Pancreas (tissue), 10 donors: Measurements from ENCODE around the gene SMYD5. TPM values are rescaled to one million over a fixed set of nuclear protein-coding genes. Genes with fewer than 3 reads are reported as not detected.
"Not testable (repeated sequence)": the region's sequence is repeated elsewhere in the genome, so short reads cannot be mapped to it uniquely, and the experiment has no call there.

Experiments used
- ATAC-seq, 4 donors: fragments of 200-7000 bp; cut with Tn5 transposase; one replicate each; pipeline versions ENCODE4 v1.8.0 to v1.9.1; 2020; ENCODE audit warnings: mild to moderate bottlenecking in 4 of 4, moderate library complexity in 4 of 4
- DNase-seq, 6 donors: peaks; one replicate each; pipeline ENCODE4 v3.0.0-alpha.2; 2020
- FAIRE-seq: peaks from 2 replicates; lab custom pipeline; 2012; peaks lifted over from hg19 to GRCh38; lab: Jason Lieb, UNC
- H3K27ac ChIP-seq, 4 donors: fragments of 200-600 bp; sonication (generic); 1 replicate in 3 of 4; 2 replicates in 1 of 4; pipeline versions ENCODE4 v1.5.0 to v1.8.0; 2020
- H3K27me3 ChIP-seq, 4 donors: fragments of 200-600 bp; one replicate each; pipeline ENCODE4 v1.8.0; 2021
- H3K36me3 ChIP-seq, 3 donors: fragments of 200-600 bp; sonication (generic) in 1 of 3; one replicate each; pipeline versions ENCODE4 v1.5.0 to v1.8.0; 2020 to 2021
- H3K4me1 ChIP-seq, 3 donors: fragments of 200-600 bp; one replicate each; pipeline ENCODE4 v1.8.0; 2021
- H3K4me3 ChIP-seq, 4 donors: fragments of 200-600 bp; sonication (generic) in 2 of 4; one replicate each; pipeline versions ENCODE4 v1.5.0 to v1.8.0; 2020 to 2021
- H3K9me3 ChIP-seq, 4 donors: fragments of 200-600 bp; one replicate each; pipeline ENCODE4 v1.8.0; 2021
- WGBS, 2 donors: extraction: QIAGEN DNeasy Blood & Tissue Kit; methylation state at CpG; one replicate each; pipeline ENCODE4 v1.1.7; 2013; 5-methylcytosine and 5-hydroxymethylcytosine counted together
- intact Hi-C, 3 donors: fragments of 100-400 bp; cut with DNase I; formaldehyde crosslinking; loops; one replicate each; pipeline versions ENCODE4 v1.11.1 to v1.14.2; 2022
- polyA plus RNA-seq, 2 donors: library from polyadenylated mRNA; stranded (reverse); fragments of 200-250 nt; gene quantifications; one replicate each; pipeline ENCODE4 v1.2.3, GENCODE V29; 2013
- total RNA-seq, 6 donors: library from RNA; stranded (reverse); fragmentation: NEBNext Ultra II Directional in 4 of 6; extraction: Animal tissue kit (Norgen Biotek cat#: 25700) in 4 of 6; gene quantifications; one replicate each; pipeline versions ENCODE4 v1.2.1 to v1.2.4, GENCODE V29; 2021 to 2023
- TF ChIP-seq, protein P1 (sequence below), 4 donors: fragments of 200-600 bp; sonication (generic) in 3 of 4; IDR thresholded peaks; one replicate each; pipeline versions ENCODE4 v1.5.0 to v1.8.0; 2021; ENCODE audit warnings: antibody characterized with exemption in 4 of 4
- donor health status: healthy with polysubstance abuse.
- donor health status: DM: no; HTN: no; CAD: no; lungs with moderate emphysema.
- donor health status: DM: no; HTN: no; CAD: no.
- donor health status: control.
- donor health status: control.
- donor health status: Bipolar disorder and iron deficiency.
- donor health status: DM: yes; HTN: yes; CAD: no.
- donor health status: DM: no; HTN: no; CAD: no.
- donor health status: DM: no; HTN: no; CAD: no.
- donor health status: DM: yes; HTN: yes; CAD: no.

SMYD5 gene
- 10 to 100 TPM in 4 of 6 donors, 1 to 10 TPM in 2; 8.7 to 13.7 (median 11.5) TPM for total RNA-seq
- polyA plus RNA-seq = 10 to 100 TPM; 17.0 to 19.6 TPM

DNA sequence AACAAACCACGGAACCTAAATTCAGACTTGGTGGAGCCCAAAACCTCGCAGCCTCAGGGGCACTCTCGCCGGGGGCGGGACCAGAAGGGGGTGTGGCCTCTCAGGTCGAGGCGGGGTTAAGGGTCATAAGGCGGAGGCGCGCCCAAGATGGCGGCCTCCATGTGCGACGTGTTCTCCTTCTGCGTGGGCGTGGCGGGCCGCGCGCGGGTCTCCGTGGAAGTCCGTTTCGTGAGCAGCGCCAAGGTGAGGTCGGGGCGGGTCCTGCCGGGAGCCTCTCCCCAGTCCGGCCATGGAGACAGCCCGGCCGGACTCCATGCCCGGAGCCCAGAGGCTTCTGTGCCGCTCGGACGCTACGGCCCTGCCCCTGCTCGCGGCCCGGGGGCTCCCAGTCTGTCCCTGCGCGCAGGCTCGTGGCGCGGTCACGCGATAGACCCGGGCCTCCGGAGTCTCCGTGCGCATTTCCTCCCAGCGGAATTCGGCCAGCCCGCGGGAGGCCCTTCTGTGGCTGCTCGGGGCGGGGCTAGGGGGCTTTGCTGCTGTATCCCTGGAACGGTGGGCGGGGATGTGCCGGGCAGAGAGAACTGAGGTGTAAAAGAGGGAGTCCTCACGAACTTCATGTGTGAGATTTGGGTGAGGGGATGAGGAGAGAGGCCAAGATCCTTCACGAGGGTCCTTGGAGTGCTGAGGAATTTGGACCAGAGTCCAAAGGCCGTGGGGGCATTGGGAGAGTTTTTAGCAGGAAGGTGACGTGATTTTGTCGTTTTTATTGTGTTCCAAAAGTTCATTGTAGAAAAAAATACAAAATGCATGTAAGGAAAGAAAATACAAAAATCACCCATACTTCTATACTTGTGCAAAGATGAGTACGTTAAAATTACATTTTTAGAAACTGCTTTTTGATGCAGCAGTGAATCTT, at the start of gene SMYD5:
SMYD5 (plus strand) TSS at position 126 of the 916 bp plus-strand sequence; CDS start at position 148, 22 bp downstream.
- peak; percentile 92 to 97 (median 96) for ATAC-seq
- Histone ChIP-seq H3K27ac (peak within 1 kb of the TSS; percentile 47 to 69 (median 48)), H3K27me3 (no peaks in the 10 kb centered on the region), H3K4me1 (peaks cover 0 to 3% (median 0%) of the 10 kb centered on the region in 3 donors), H3K36me3 (no peaks in the 10 kb centered on the region), H3K9me3 (no peaks in the 10 kb centered on the region), H3K4me3 (peak within 1 kb of the TSS; percentile 95 to 100 (median 98))
- TF ChIP-seq, protein P1, sequence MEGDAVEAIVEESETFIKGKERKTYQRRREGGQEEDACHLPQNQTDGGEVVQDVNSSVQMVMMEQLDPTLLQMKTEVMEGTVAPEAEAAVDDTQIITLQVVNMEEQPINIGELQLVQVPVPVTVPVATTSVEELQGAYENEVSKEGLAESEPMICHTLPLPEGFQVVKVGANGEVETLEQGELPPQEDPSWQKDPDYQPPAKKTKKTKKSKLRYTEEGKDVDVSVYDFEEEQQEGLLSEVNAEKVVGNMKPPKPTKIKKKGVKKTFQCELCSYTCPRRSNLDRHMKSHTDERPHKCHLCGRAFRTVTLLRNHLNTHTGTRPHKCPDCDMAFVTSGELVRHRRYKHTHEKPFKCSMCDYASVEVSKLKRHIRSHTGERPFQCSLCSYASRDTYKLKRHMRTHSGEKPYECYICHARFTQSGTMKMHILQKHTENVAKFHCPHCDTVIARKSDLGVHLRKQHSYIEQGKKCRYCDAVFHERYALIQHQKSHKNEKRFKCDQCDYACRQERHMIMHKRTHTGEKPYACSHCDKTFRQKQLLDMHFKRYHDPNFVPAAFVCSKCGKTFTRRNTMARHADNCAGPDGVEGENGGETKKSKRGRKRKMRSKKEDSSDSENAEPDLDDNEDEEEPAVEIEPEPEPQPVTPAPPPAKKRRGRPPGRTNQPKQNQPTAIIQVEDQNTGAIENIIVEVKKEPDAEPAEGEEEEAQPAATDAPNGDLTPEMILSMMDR (IDR thresholded peaks at IDR 0.05) = no peak
- WGBS, 2 donors = 0 to 1% methylated on average over 60 to 64 of the region's 64 CpGs
- intact Hi-C loops = no loop called here
- FAIRE-seq = no peak
- peak; percentile 77 to 90 (median 86) for DNase-seq

DNA sequence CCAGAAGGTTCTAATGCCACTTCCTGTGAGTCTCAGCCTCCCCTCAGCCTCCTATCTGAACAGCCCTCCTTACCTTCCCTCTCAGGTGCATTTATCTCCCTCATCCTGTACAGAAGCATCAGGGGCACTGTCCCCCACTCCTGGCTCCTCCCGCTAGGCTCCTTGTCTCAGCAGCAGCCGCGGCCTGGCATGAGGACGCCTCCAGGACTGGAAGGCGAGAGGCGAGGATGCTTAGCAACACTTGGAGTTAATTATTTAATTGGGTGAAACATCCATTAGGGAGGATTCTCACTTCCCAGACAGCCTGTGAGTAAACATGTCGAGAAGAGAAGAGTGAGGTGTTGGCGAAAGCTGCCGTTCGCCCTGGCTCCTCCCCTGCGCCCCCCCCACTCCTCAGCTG, 48.1 kb upstream of the SMYD5 start:
- WGBS, 2 donors = 51 to 55% methylated on average over 8 to 11 of the region's 11 CpGs
- not testable (repeated sequence) for H3K4me3 ChIP-seq, H3K9me3 ChIP-seq, FAIRE-seq, H3K4me1 ChIP-seq, H3K36me3 ChIP-seq, H3K27me3 ChIP-seq, H3K27ac ChIP-seq, DNase-seq
- intact Hi-C loops = loop anchor here in 1 of 3 donors (10.0 kb wide), 1 partner anchor 271 kb away; no protein-coding TSS in a partner anchor
- ATAC-seq = peak in 1 of 4 donors; percentile 48

DNA sequence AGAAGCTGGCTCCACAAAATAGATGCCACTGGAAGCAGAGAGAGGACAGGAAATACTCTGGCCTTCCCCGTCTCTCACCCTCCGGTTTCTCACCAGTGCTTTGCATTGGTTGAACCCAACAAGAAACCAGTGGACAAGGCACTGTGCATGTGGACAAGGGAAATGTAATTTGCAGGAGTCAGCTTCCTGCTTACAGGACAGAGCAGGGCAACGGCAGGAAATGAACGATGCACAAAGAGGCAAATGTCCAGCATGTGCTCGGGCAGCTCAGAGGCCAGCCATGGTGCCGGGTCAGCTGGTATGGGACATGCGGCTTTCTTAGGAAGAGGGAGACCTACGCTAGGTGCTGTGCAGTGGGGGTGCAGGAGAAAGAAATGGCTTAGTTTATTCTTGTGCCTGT, 47.2 kb upstream of the SMYD5 start:
- H3K9me3 ChIP-seq, H3K4me3 ChIP-seq, H3K27ac ChIP-seq, DNase-seq, H3K36me3 ChIP-seq, H3K27me3 ChIP-seq, H3K4me1 ChIP-seq, FAIRE-seq: not testable (repeated sequence)
- WGBS, 2 donors = 79 to 88% methylated on average over 3 to 4 of the region's 8 CpGs
- intact Hi-C loops = loop anchor here in 1 of 3 donors (10.0 kb wide), 1 partner anchor 272 kb away; no protein-coding TSS in a partner anchor
- ATAC-seq = peak in 1 of 4 donors; percentile 16

DNA sequence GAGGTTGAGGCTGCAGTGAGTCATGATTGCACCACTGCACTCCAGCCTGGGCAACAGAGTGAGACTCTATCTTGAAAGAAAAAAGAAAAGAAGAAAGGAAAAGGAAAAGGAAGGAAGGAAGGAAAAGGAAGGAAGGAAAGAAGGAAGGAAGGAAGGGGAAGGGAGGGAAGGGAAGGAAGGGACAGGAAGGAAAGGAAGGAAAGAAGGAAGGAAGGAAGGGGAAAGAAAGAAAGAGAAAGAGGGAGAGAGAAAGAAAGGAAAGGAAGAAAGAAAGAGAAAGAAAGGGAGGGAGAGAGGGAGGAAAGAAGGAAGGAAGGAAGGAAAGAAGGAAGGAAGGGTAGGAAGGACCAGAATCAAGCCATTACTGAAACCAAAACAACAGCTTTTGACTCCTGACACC, 45.7 kb upstream of the SMYD5 start:
- not testable (repeated sequence) for FAIRE-seq, H3K27me3 ChIP-seq, H3K27ac ChIP-seq, ATAC-seq, H3K4me3 ChIP-seq, H3K9me3 ChIP-seq, H3K4me1 ChIP-seq, H3K36me3 ChIP-seq, DNase-seq
- intact Hi-C loops = loop anchor here in 1 of 3 donors (10.0 kb wide), 1 partner anchor 274 kb away; no protein-coding TSS in a partner anchor

DNA sequence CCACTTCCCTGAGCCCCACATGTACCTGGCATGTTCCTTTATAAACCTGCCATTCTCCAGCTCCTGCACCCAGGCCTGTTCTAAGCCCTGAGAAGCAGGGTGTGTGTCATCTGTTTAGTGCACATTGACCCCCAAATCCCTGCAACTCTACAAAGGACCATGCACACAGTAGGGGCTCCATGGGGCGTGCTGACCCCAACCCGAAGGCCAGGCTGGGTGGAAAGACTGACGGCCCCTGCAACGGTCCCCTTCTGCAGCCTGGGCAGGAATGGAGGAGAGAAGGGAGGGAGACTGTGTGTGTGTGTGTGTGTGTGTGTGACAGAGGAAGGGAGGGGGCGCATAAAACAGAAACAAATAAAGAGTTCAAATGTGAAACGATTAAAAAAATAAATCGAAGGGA, 43.7 kb upstream of the SMYD5 start:
- H3K27ac ChIP-seq, H3K27me3 ChIP-seq, H3K4me3 ChIP-seq, DNase-seq, ATAC-seq, FAIRE-seq, H3K4me1 ChIP-seq, H3K9me3 ChIP-seq, H3K36me3 ChIP-seq: not testable (repeated sequence)
- WGBS, 2 donors = 58 to 73% methylated on average over 4 to 6 of the region's 7 CpGs
- intact Hi-C loops = loop anchor here in 1 of 3 donors (10.0 kb wide), 1 partner anchor 176 kb away; no protein-coding TSS in a partner anchor

DNA sequence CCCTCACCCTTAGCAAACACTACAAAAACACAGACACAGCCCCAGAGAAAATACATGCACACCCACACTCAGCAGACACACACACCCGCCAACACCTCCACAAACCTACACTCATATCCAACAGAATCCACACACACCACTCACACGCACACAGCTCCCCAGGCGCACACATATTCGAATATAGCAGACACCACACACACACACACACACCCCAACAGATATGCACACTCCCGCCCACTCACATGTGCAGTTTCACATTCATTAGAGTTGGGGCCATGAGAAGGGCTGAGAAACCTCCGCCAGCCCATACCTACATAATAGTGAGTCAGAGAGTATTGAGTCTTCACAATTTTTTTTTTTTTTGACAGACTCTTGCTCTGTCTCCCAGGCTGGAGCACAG, 41.1 kb upstream of the SMYD5 start:
- intact Hi-C loops = loop anchor here in 1 of 3 donors (10.0 kb wide), 1 partner anchor 178 kb away; no protein-coding TSS in a partner anchor
- Histone ChIP-seq H3K4me3 (no peak overlapping the region), H3K27me3 (no peaks in the 10 kb centered on the region), H3K27ac (no peak overlapping the region), H3K36me3 (no peaks in the 10 kb centered on the region), H3K4me1 (peaks cover 0 to 16% (median 4%) of the 10 kb centered on the region in 3 donors), H3K9me3 (no peaks in the 10 kb centered on the region)
- 78 to 82% methylated on average over 6 of the region's 6 CpGs for WGBS, 2 donors
- no peak for FAIRE-seq
- TF ChIP-seq, protein P1 (IDR thresholded peaks at IDR 0.05) = no peak
- ATAC-seq = no peak
- DNase-seq = no peak
